Bronchial epithelial cell (primary cell): ENCODE results near the gene AGAP9. TPM values are rescaled to one million over a fixed set of nuclear protein-coding genes. Genes with fewer than 3 reads are reported as not detected.
"Not testable (repeated sequence)": the region's sequence is repeated elsewhere in the genome, so short reads cannot be mapped to it uniquely, and the experiment has no call there.

Source experiments
- DNase-seq: peaks from one replicate; pipeline ENCODE4 v3.0.0-alpha.2; 2010; ENCODE audit warnings: low read depth
- FAIRE-seq: peaks from 2 replicates; lab custom pipeline; 2011; peaks lifted over from hg19 to GRCh38; lab: Jason Lieb, UNC
- H3K27me3 ChIP-seq: 2 replicates; pipeline ENCODE4 v1.5.1; 2011; ENCODE audit warnings: low read length; ENCODE audit not compliant: control insufficient read depth, insufficient read depth
- H3K36me3 ChIP-seq: 2 replicates; pipeline ENCODE4 v1.5.1; 2011; ENCODE audit warnings: low read length; ENCODE audit not compliant: control insufficient read depth, insufficient read depth
- H3K4me3 ChIP-seq: 2 replicates; pipeline ENCODE4 v1.5.1; 2011; ENCODE audit warnings: mild to moderate bottlenecking, low read depth, low read length, control low read depth
- total RNA-seq: library from RNA; depleted of rRNA; stranded (reverse); fragments of >200 nt; gene quantifications from 2 replicates; pipeline ENCODE4 v1.2.1, GENCODE V29; 2014

The AGAP9 gene
- total RNA-seq = 2.3 and 3.7 TPM in 2 replicates

- FAIRE-seq, H3K27me3 ChIP-seq, H3K36me3 ChIP-seq, H3K4me3 ChIP-seq, DNase-seq: not testable (repeated sequence)
Observed at GRCh38 chr10:47523475-47523874, at the start of gene AGAP9. TSS of gene AGAP9 (minus strand) at chr10:47523638. CDS start at chr10:47523526, 112 bp downstream.

- H3K4me3 ChIP-seq, FAIRE-seq, H3K27me3 ChIP-seq, DNase-seq, H3K36me3 ChIP-seq: not testable (repeated sequence)
Observed at GRCh38 chr10:47571138-47571912, 47.9 kb upstream of the AGAP9 start.

GRCh38 chr10:47566757-47567156 lies 43.3 kb upstream of the AGAP9 start:
- DNase-seq, H3K4me3 ChIP-seq, FAIRE-seq, H3K36me3 ChIP-seq, H3K27me3 ChIP-seq: not testable (repeated sequence)

- H3K27me3 ChIP-seq, DNase-seq, H3K4me3 ChIP-seq, FAIRE-seq, H3K36me3 ChIP-seq: not testable (repeated sequence)
Observed at GRCh38 chr10:47566108-47566699, 42.8 kb upstream of the AGAP9 start.

- H3K36me3 ChIP-seq, DNase-seq, H3K4me3 ChIP-seq, H3K27me3 ChIP-seq, FAIRE-seq: not testable (repeated sequence)
Observed at GRCh38 chr10:47565517-47565920, 42.1 kb upstream of the AGAP9 start.

GRCh38 chr10:47564953-47565352 lies 41.5 kb upstream of the AGAP9 start:
- not testable (repeated sequence) for H3K27me3 ChIP-seq, DNase-seq, H3K4me3 ChIP-seq, H3K36me3 ChIP-seq, FAIRE-seq

- H3K27me3 ChIP-seq, H3K36me3 ChIP-seq, DNase-seq, FAIRE-seq, H3K4me3 ChIP-seq: not testable (repeated sequence)
Observed at GRCh38 chr10:47564318-47564717, 40.9 kb upstream of the AGAP9 start.

- not testable (repeated sequence) for DNase-seq, FAIRE-seq, H3K4me3 ChIP-seq, H3K36me3 ChIP-seq, H3K27me3 ChIP-seq
Observed at GRCh38 chr10:47560452-47560851, 37.0 kb upstream of the AGAP9 start.

GRCh38 chr10:47559718-47560308 lies 36.4 kb upstream of the AGAP9 start:
- not testable (repeated sequence) for FAIRE-seq, H3K27me3 ChIP-seq, DNase-seq, H3K36me3 ChIP-seq, H3K4me3 ChIP-seq

GRCh38 chr10:47558109-47558508 lies 34.7 kb upstream of the AGAP9 start:
- H3K27me3 ChIP-seq, H3K4me3 ChIP-seq, FAIRE-seq, H3K36me3 ChIP-seq: not testable (repeated sequence)
- peak; percentile 62 for DNase-seq

- DNase-seq, H3K27me3 ChIP-seq, H3K4me3 ChIP-seq, FAIRE-seq, H3K36me3 ChIP-seq: not testable (repeated sequence)
Observed at GRCh38 chr10:47557616-47558015, 34.2 kb upstream of the AGAP9 start.

- not testable (repeated sequence) for H3K27me3 ChIP-seq, FAIRE-seq, H3K4me3 ChIP-seq, H3K36me3 ChIP-seq, DNase-seq
Observed at GRCh38 chr10:47555334-47555733, 31.9 kb upstream of the AGAP9 start.

- not testable (repeated sequence) for H3K4me3 ChIP-seq, FAIRE-seq, H3K27me3 ChIP-seq, DNase-seq, H3K36me3 ChIP-seq
Observed at GRCh38 chr10:47554552-47554951, 31.1 kb upstream of the AGAP9 start.

GRCh38 chr10:47553860-47554247 lies 30.4 kb upstream of the AGAP9 start:
- not testable (repeated sequence) for DNase-seq, FAIRE-seq

More at GRCh38 chr10:47553860-47554247, 30.4 kb upstream of the AGAP9 start:
- H3K27me3 ChIP-seq, H3K36me3 ChIP-seq: not testable (repeated sequence)
- H3K4me3 ChIP-seq = peak overlapping the region; percentile 35
